Bronchial epithelial cell (primary cell): ENCODE results near the gene GRIP1. TPM values are rescaled to one million over a fixed set of nuclear protein-coding genes. Genes with fewer than 3 reads are reported as not detected.

Experiments used
- DNase-seq: peaks from one replicate; pipeline ENCODE4 v3.0.0-alpha.2; 2010; ENCODE audit warnings: low read depth
- FAIRE-seq: peaks from 2 replicates; lab custom pipeline; 2011; peaks lifted over from hg19 to GRCh38; lab: Jason Lieb, UNC
- H3K27me3 ChIP-seq: 2 replicates; pipeline ENCODE4 v1.5.1; 2011; ENCODE audit warnings: low read length; ENCODE audit not compliant: control insufficient read depth, insufficient read depth
- H3K36me3 ChIP-seq: 2 replicates; pipeline ENCODE4 v1.5.1; 2011; ENCODE audit warnings: low read length; ENCODE audit not compliant: control insufficient read depth, insufficient read depth
- H3K4me3 ChIP-seq: 2 replicates; pipeline ENCODE4 v1.5.1; 2011; ENCODE audit warnings: mild to moderate bottlenecking, low read depth, low read length, control low read depth
- CTCF ChIP-seq: IDR thresholded peaks from 2 replicates; pipeline ENCODE4 v1.5.1; 2011; ENCODE audit warnings: mild to moderate bottlenecking, moderate library complexity, low read length, control low read depth, inconsistent platforms; ENCODE audit not compliant: insufficient read depth, severe bottlenecking
- total RNA-seq: library from RNA; depleted of rRNA; stranded (reverse); fragments of >200 nt; gene quantifications from 2 replicates; pipeline ENCODE4 v1.2.1, GENCODE V29; 2014

The GRIP1 gene
- total RNA-seq, 1 donor from 2014 or later = 3.9 TPM

- Histone ChIP-seq H3K27me3 (no peaks in the 10 kb centered on the region), H3K36me3 (no peaks in the 10 kb centered on the region), H3K4me3 (no peak overlapping the region)
- DNase-seq (peak; percentile 30), FAIRE-seq (no peak)
- no peak for TF ChIP-seq CTCF
Measured at GRCh38 chr12:66403746-66404145, 275.1 kb downstream of the GRIP1 start.

- TF ChIP-seq CTCF = no peak
- Histone ChIP-seq H3K4me3 (no peak overlapping the region), H3K36me3 (no peaks in the 10 kb centered on the region), H3K27me3 (no peaks in the 10 kb centered on the region)
- FAIRE-seq (no peak), DNase-seq (no peak)
Measured at GRCh38 chr12:66399911-66400306, 279.0 kb downstream of the GRIP1 start.

GRCh38 chr12:66398931-66399910 is 279.7 kb downstream of the GRIP1 start:
- DNase-seq (peak; percentile 50), FAIRE-seq (no peak)
- no peaks in the 10 kb centered on the region for H3K27me3 ChIP-seq
- TF ChIP-seq CTCF = no peak
- no peak overlapping the region for H3K4me3 ChIP-seq
- no peaks in the 10 kb centered on the region for H3K36me3 ChIP-seq

DNA sequence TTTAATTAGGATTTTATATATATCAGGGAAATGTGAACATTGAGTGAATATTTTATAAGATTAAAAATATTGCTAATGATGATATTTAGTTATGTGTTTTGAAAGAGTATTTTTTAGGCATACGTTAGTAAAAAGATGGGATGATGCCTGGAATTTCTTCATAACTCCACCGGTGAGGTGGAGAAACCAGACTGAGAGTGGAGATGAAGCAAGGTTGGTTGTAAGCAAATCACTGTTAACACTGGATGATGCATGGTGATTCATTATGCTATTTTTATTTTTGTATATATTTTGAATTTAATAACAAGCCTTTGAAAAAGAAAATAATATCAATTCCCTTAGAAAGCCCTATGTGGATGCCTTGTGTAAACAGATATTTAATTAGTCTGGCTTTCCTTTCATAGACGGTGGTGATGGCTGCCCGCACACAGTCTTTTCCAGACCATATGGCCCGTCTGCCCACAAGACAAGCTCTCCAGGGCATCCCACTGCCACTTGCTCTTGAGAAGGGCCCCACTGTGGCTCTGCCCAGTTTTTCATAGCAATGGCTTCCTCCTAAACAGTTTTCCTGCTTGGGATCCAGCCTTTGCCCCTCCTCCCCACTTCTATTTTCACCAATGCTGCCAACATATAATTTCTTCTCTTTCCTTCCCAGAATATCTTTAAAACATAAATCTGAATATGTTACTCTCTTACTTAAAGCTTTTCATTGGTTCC is 281.1 kb downstream of the GRIP1 start:
- no peaks in the 10 kb centered on the region for H3K27me3 ChIP-seq
- no peak overlapping the region for H3K4me3 ChIP-seq
- FAIRE-seq = no peak
- TF ChIP-seq CTCF = no peak
- H3K36me3 ChIP-seq = no peaks in the 10 kb centered on the region
- DNase-seq = peak; percentile 17

- no peak for TF ChIP-seq CTCF
- Histone ChIP-seq H3K27me3 (no peaks in the 10 kb centered on the region), H3K4me3 (no peak overlapping the region), H3K36me3 (no peaks in the 10 kb centered on the region)
- FAIRE-seq = no peak
- DNase-seq = no peak
Measured at GRCh38 chr12:66393890-66394289, 285.0 kb downstream of the GRIP1 start.
